Activated naive CD4-positive, alpha-beta T cell treated with anti-CD3 and anti-CD28 coated beads, Interleukin-2, amount 10 ng/mL, durations not matched to agents 7 days and 5 days (primary cell): ENCODE measurements around the gene PALM3.

ENCODE experiments used
- CTCF ChIA-PET: fragments of 350-600 bp; sonication (Branson Sonifier 250); formaldehyde crosslinking; loops from one replicate; lab custom pipeline; 2021; ENCODE audit warnings: antibody characterized with exemption; lab: Charles Lee
- DNase-seq: peaks from one replicate; pipeline ENCODE4 v3.0.0-alpha.2; 2020
- H3K27ac Mint-ChIP-seq: one replicate; pipeline ENCODE4 v1.8.0; 2021; ENCODE audit warnings: mild to moderate bottlenecking, moderate library complexity, mixed read lengths
- H3K27me3 Mint-ChIP-seq: one replicate; pipeline ENCODE4 v1.8.0; 2021; ENCODE audit warnings: mild to moderate bottlenecking, mixed read lengths
- H3K36me3 Mint-ChIP-seq: one replicate; pipeline ENCODE4 v1.8.0; 2021; ENCODE audit warnings: mixed read lengths
- H3K4me1 Mint-ChIP-seq: one replicate; pipeline ENCODE4 v1.8.0; 2021; ENCODE audit warnings: mixed read lengths
- H3K4me3 Mint-ChIP-seq: one replicate; pipeline ENCODE4 v1.8.0; 2021; ENCODE audit warnings: mild to moderate bottlenecking, moderate library complexity, mixed read lengths
- H3K9me3 Mint-ChIP-seq: one replicate; pipeline ENCODE4 v1.8.0; 2021; ENCODE audit warnings: mixed read lengths

PALM3 gene

GRCh38 chr19:14094854-14095253 lies 33.0 kb upstream of the PALM3 start:
- H3K36me3 Mint-ChIP-seq: peaks cover 37% of the 10 kb centered on the region
- H3K27me3 Mint-ChIP-seq: no peaks in the 10 kb centered on the region
- DNase-seq: no peak
- peak overlapping the region; percentile 5 for H3K27ac Mint-ChIP-seq
- H3K9me3 Mint-ChIP-seq: peaks cover 13% of the 10 kb centered on the region
- H3K4me1 Mint-ChIP-seq: peaks cover 15% of the 10 kb centered on the region
- CTCF ChIA-PET: interaction anchor here (0.8 to 1.1 kb wide), 2 partner anchors 20 to 254 kb away, joined by 3 read pairs; no protein-coding TSS in a partner anchor
- H3K4me3 Mint-ChIP-seq: no peak overlapping the region

GRCh38 chr19:14093117-14093823 lies 31.4 kb upstream of the PALM3 start:
- Mint-ChIP-seq H3K36me3 (peaks cover 47% of the 10 kb centered on the region), H3K27me3 (no peaks in the 10 kb centered on the region), H3K27ac (peak overlapping the region; percentile 65), H3K4me1 (peaks cover 24% of the 10 kb centered on the region), H3K9me3 (peaks cover 13% of the 10 kb centered on the region), H3K4me3 (peak overlapping the region; percentile 51)
- DNase-seq: no peak
- CTCF ChIA-PET: interaction anchor here (0.7 to 1.2 kb wide), 3 partner anchors 19 to 256 kb away, joined by 3 to 6 read pairs (median 3); a partner anchor contains a TSS

GRCh38 chr19:14091813-14092462 lies 30.1 kb upstream of the PALM3 start:
- H3K36me3 Mint-ChIP-seq: peaks cover 45% of the 10 kb centered on the region
- H3K9me3 Mint-ChIP-seq: peaks cover 13% of the 10 kb centered on the region
- H3K27me3 Mint-ChIP-seq: no peaks in the 10 kb centered on the region
- H3K4me3 Mint-ChIP-seq: peak overlapping the region; percentile 100
- H3K27ac Mint-ChIP-seq: peak overlapping the region; percentile 99
- peak; percentile 76 for DNase-seq
- CTCF ChIA-PET: interaction anchor here (1.0 to 1.5 kb wide), 3 partner anchors 18 to 210 kb away, joined by 3 to 6 read pairs (median 4); no protein-coding TSS in a partner anchor
- H3K4me1 Mint-ChIP-seq: peaks cover 29% of the 10 kb centered on the region

GRCh38 chr19:14091081-14091812 lies 29.4 kb upstream of the PALM3 start:
- CTCF ChIA-PET: interaction anchor here (1.0 to 1.5 kb wide), 3 partner anchors 18 to 209 kb away, joined by 3 to 6 read pairs (median 4); no protein-coding TSS in a partner anchor

GRCh38 chr19:14090509-14091080 lies 28.7 kb upstream of the PALM3 start, which contains the start of gene SAMD1:
Gene SAMD1, minus strand, starts transcription at chr19:14090751.
- Mint-ChIP-seq H3K4me1 (peaks cover 29% of the 10 kb centered on the region), H3K27me3 (no peaks in the 10 kb centered on the region), H3K36me3 (peaks cover 38% of the 10 kb centered on the region), H3K27ac (peak within 1 kb of the TSS; percentile 99), H3K9me3 (peaks cover 13% of the 10 kb centered on the region), H3K4me3 (peak within 1 kb of the TSS; percentile 100)
- peak; percentile 90 for DNase-seq
- CTCF ChIA-PET: interaction anchor here (0.5 to 1.5 kb wide), 2 partner anchors 14 to 24 kb away, joined by 3 to 6 read pairs; no protein-coding TSS in a partner anchor

More at GRCh38 chr19:14091081-14091812, 29.4 kb upstream of the PALM3 start:
- Mint-ChIP-seq H3K36me3 (peaks cover 38% of the 10 kb centered on the region), H3K9me3 (peaks cover 13% of the 10 kb centered on the region), H3K27ac (peak overlapping the region; percentile 99), H3K4me3 (peak overlapping the region; percentile 100), H3K27me3 (no peaks in the 10 kb centered on the region), H3K4me1 (peaks cover 29% of the 10 kb centered on the region)
- peak; percentile 86 for DNase-seq

GRCh38 chr19:14089662-14090508 lies 28.0 kb upstream of the PALM3 start:
- Mint-ChIP-seq H3K4me3 (peak overlapping the region; percentile 76), H3K4me1 (peaks cover 29% of the 10 kb centered on the region), H3K36me3 (peaks cover 38% of the 10 kb centered on the region), H3K9me3 (peaks cover 13% of the 10 kb centered on the region), H3K27me3 (no peaks in the 10 kb centered on the region), H3K27ac (peak overlapping the region; percentile 79)
- CTCF ChIA-PET: interaction anchor here (0.5 to 1.6 kb wide), 3 partner anchors 11 to 26 kb away, joined by 3 to 4 read pairs (median 3); no protein-coding TSS in a partner anchor
- DNase-seq: peak; percentile 63

- Mint-ChIP-seq H3K4me3 (peak overlapping the region; percentile 73), H3K27me3 (no peaks in the 10 kb centered on the region), H3K9me3 (peaks cover 13% of the 10 kb centered on the region), H3K36me3 (peaks cover 34% of the 10 kb centered on the region), H3K27ac (peak overlapping the region; percentile 79), H3K4me1 (peaks cover 29% of the 10 kb centered on the region)
- CTCF ChIA-PET: interaction anchor here (1.2 to 1.6 kb wide), 2 partner anchors 11 to 26 kb away, joined by 3 to 4 read pairs; no protein-coding TSS in a partner anchor
- peak; percentile 40 for DNase-seq
Observed at GRCh38 chr19:14089412-14089661, 27.5 kb upstream of the PALM3 start.

- peaks cover 29% of the 10 kb centered on the region for H3K4me1 Mint-ChIP-seq
- no peaks in the 10 kb centered on the region for H3K27me3 Mint-ChIP-seq
- H3K27ac Mint-ChIP-seq: peak overlapping the region; percentile 79
- peaks cover 13% of the 10 kb centered on the region for H3K9me3 Mint-ChIP-seq
- peak overlapping the region; percentile 73 for H3K4me3 Mint-ChIP-seq
- no peak for DNase-seq
- H3K36me3 Mint-ChIP-seq: peaks cover 34% of the 10 kb centered on the region
- CTCF ChIA-PET: interaction anchor here (1.2 to 1.6 kb wide), 2 partner anchors 10 to 27 kb away, joined by 3 to 4 read pairs; no protein-coding TSS in a partner anchor
Observed at GRCh38 chr19:14088634-14089411, 26.9 kb upstream of the PALM3 start.

- H3K27me3 Mint-ChIP-seq: no peaks in the 10 kb centered on the region
- no peaks in the 10 kb centered on the region for H3K9me3 Mint-ChIP-seq
- H3K36me3 Mint-ChIP-seq: peaks cover 18% of the 10 kb centered on the region
- peaks cover 29% of the 10 kb centered on the region for H3K4me1 Mint-ChIP-seq
- H3K4me3 Mint-ChIP-seq: no peak overlapping the region
- DNase-seq: no peak
- CTCF ChIA-PET: no interaction called here
- no peak overlapping the region for H3K27ac Mint-ChIP-seq
Observed at GRCh38 chr19:14086098-14086497, 24.2 kb upstream of the PALM3 start.

- peaks cover 34% of the 10 kb centered on the region for H3K4me1 Mint-ChIP-seq
- H3K36me3 Mint-ChIP-seq: peaks cover 18% of the 10 kb centered on the region
- H3K27me3 Mint-ChIP-seq: no peaks in the 10 kb centered on the region
- no peak for DNase-seq
- no peaks in the 10 kb centered on the region for H3K9me3 Mint-ChIP-seq
- CTCF ChIA-PET: no interaction called here
- H3K27ac Mint-ChIP-seq: no peak within 1 kb of the TSS
- H3K4me3 Mint-ChIP-seq: no peak within 1 kb of the TSS
Observed at GRCh38 chr19:14085309-14085995, 23.6 kb upstream of the PALM3 start, which contains the start of gene C19orf67. Gene C19orf67, minus strand, starts transcription at chr19:14085783. Its CDS starts 156 bp downstream, at chr19:14085627.

- Mint-ChIP-seq H3K27me3 (no peaks in the 10 kb centered on the region), H3K9me3 (no peaks in the 10 kb centered on the region), H3K4me3 (peak overlapping the region; percentile 81), H3K4me1 (peaks cover 25% of the 10 kb centered on the region), H3K36me3 (peaks cover 3% of the 10 kb centered on the region), H3K27ac (no peak overlapping the region)
- no peak for DNase-seq
- CTCF ChIA-PET: interaction anchor here (1.0 to 1.6 kb wide), 2 partner anchors 10 to 26 kb away, joined by 4 to 10 read pairs; partner anchors contain the start of gene MISP3
Observed at GRCh38 chr19:14082675-14082960, 20.7 kb upstream of the PALM3 start.
